Measurements from ENCODE around the gene UBAC2. TPM values are rescaled to one million over a fixed set of nuclear protein-coding genes. Genes with fewer than 3 reads are reported as not detected.

Gene UBAC2
- polyA plus RNA-seq, 3 donors, result 59.6 to 113 (median 96.7) TPM

DNA sequence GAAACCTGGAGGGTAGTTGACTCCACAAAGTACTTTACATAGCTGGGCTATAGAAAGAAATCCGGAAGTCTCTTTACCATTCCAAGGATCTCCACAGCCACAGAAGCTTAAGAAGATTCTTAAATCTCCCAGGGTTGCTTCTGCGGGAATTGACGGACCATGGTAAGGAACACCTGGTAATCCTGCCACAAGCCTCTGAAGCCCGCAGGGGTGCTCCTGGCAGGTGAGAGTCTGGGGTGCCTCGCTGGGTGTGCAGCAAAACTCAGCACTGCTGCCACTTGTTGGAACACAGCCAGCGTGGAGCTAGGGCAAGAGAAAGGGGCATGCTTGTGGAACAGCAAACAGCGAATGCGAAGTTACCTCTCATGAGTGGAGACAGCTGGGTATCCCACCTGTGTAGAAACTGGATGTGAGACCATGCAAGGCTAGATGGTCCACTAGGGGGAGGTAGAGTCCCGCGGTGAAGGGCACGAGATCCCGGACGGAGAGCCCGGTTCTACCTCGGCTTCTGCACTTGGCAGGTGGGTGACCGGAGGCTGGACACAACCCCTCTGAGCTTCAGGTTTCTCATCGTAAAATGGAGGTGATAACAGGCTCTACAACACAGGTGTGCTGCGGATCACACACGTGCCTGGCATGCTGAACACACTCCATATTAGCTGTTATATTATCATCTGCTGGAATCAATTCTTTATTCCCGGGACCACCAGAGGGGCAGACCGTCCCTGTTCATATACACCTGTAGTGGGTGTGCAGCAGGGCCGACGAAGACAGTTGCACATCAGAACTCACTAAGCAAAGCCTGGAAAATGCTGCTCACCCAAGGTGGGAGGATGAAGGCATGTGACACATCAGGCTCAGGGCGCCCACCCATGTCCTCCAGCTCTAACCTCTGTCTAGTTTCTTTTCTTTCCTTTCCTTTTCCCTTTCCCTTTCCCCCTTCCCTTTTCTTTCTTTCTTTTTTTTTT is 24.1 kb upstream of the UBAC2 start:
- no peak overlapping the region for H2AFZ ChIP-seq (ENCODE audit: insufficient read depth, low read depth, low read length, poor library complexity, severe bottlenecking)
- 21% methylated on average over 18 of the region's 24 CpGs for WGBS (ENCODE audit: insufficient coverage)

More for the DNA sequence above, 24.1 kb upstream of the UBAC2 start:
- H3K27me3 Mint-ChIP-seq (ENCODE audit: low read depth in 3 of 3), result peaks cover 46 to 49% (median 48%) of the 10 kb centered on the region in 3 donors
- peak overlapping the region in 2 of 7 donors; percentile 13 to 48 for H3K27ac Mint-ChIP-seq
- DNase-seq, result peak; percentile 58 to 72 (median 67)
- peak; percentile 99 for TF ChIP-seq CTCF (IDR thresholded peaks at IDR 0.05)
- Histone ChIP-seq H3K79me2 (ENCODE audit: insufficient read depth, low read length) (peaks cover 2% of the 10 kb centered on the region), H3K36me3 (replicated peaks in 1 of 2; ENCODE audit: control insufficient read depth in 1 of 2, insufficient read depth in 2 of 2, low read length in 2 of 2) (no peaks in the 10 kb centered on the region), H3K4me2 (replicated peaks; ENCODE audit: extremely low read depth, low read length, poor library complexity, severe bottlenecking) (peak overlapping the region; percentile 48), H3K4me1 (ENCODE audit: control insufficient read depth in 1 of 2, insufficient read depth in 2 of 2, low read length in 2 of 2) (peaks cover 33 to 37% of the 10 kb centered on the region in 2 donors), H3K27me3 (ENCODE audit: control insufficient read depth in 2 of 2, insufficient read depth in 2 of 2, low read length in 2 of 2) (peaks cover 23 to 42% of the 10 kb centered on the region in 2 donors), H3K9ac (ENCODE audit: insufficient read depth, low read length, poor library complexity, severe bottlenecking) (no peak overlapping the region), H3K27ac (ENCODE audit: low read depth in 1 of 2, low read length in 2 of 2) (no peak overlapping the region), H3K9me3 (replicated peaks in 1 of 2; ENCODE audit: control insufficient read depth in 1 of 2, insufficient read depth in 1 of 2, low read length in 2 of 2) (peaks cover 3 to 10% of the 10 kb centered on the region in 2 donors), H4K20me1 (ENCODE audit: insufficient read depth, low read length) (no peaks in the 10 kb centered on the region), H3K4me3 (replicated peaks in 1 of 3; ENCODE audit: low read depth in 2 of 3, low read length in 3 of 3) (no peak overlapping the region)
- peaks cover under 1 to 15% (median 6%) of the 10 kb centered on the region in 7 donors for H3K9me3 Mint-ChIP-seq
- H3K4me3 Mint-ChIP-seq, result peak overlapping the region; percentile 61 to 62
- H3K4me1 Mint-ChIP-seq, result peaks cover 48% of the 10 kb centered on the region
- peaks cover 2 to 3% of the 10 kb centered on the region in 2 donors for H3K36me3 Mint-ChIP-seq
- intact Hi-C loops (cut with micrococcal nuclease), result loop anchor here (1.0 to 10.0 kb wide), 3 partner anchors 91 to 261 kb away; no protein-coding TSS in a partner anchor

Data from CD14-positive monocyte (primary cell).